CD4-positive, alpha-beta T cell (primary cell): Measurements from ENCODE around the gene C3orf70. TPM values are rescaled to one million over a fixed set of nuclear protein-coding genes. Genes with fewer than 3 reads are reported as not detected.

Experiments
- ATAC-seq: fragments of 200-7000 bp; cut with Tn5 transposase; one replicate; pipeline ENCODE4 v1.10.0; 2022; ENCODE audit warnings: mild to moderate bottlenecking; ENCODE audit not compliant: poor library complexity
- CTCF ChIA-PET: fragments of 350-600 bp; sonication (Branson Sonifier 250); formaldehyde crosslinking; loops from one replicate; lab custom pipeline; 2021; ENCODE audit warnings: antibody characterized with exemption, inconsistent platforms; lab: Charles Lee
- POLR2A ChIA-PET: fragments of 350-600 bp; sonication (Branson Sonifier 250); formaldehyde crosslinking; loops from one replicate; lab custom pipeline; 2021; ENCODE audit warnings: antibody characterized with exemption, inconsistent platforms; lab: Charles Lee
- DNase-seq, 14 experiments: peaks; one replicate each; pipeline ENCODE4 v3.0.0-alpha.2; 2013 to 2020; ENCODE audit warnings: mixed read lengths in 2 of 14
- H3K27ac ChIP-seq, 2 donors: one replicate each; pipeline versions ENCODE4 v1.5.1 to v1.7.0; 2013; ENCODE audit warnings: low read length in 2 of 2, low read depth in 1 of 2, mild to moderate bottlenecking in 1 of 2
- H3K27me3 ChIP-seq, 2 experiments: 1 replicate in 1 of 2; 2 replicates in 1 of 2; pipeline versions ENCODE4 v1.6.1 to v1.7.0; 2013; ENCODE audit warnings: low read length in 2 of 2, control low read depth in 1 of 2, mild to moderate bottlenecking in 1 of 2, moderate library complexity in 1 of 2; ENCODE audit not compliant: insufficient read depth in 2 of 2, control insufficient read depth in 1 of 2
- H3K36me3 ChIP-seq: one replicate; pipeline ENCODE4 v1.6.1; 2013; ENCODE audit warnings: low read length, control low read depth; ENCODE audit not compliant: insufficient read depth
- H3K4me1 ChIP-seq: one replicate; pipeline ENCODE4 v1.6.1; 2013; ENCODE audit warnings: low read length, control low read depth; ENCODE audit not compliant: insufficient read depth
- H3K4me3 ChIP-seq: one replicate; pipeline ENCODE4 v1.5.1; 2013; ENCODE audit warnings: mild to moderate bottlenecking, low read length, moderate library complexity
- H3K9me3 ChIP-seq, 2 experiments: 1 replicate in 1 of 2; 2 replicates in 1 of 2; pipeline versions ENCODE4 v1.6.1 to v1.7.0; 2013; ENCODE audit warnings: low read length in 2 of 2, mild to moderate bottlenecking in 2 of 2, control low read depth in 1 of 2, moderate library complexity in 1 of 2; ENCODE audit not compliant: control insufficient read depth in 1 of 2, insufficient read depth in 1 of 2
- H3K27ac Mint-ChIP-seq: one replicate; pipeline ENCODE4 v1.8.0; 2020; ENCODE audit warnings: mixed read lengths
- H3K27me3 Mint-ChIP-seq: one replicate; pipeline ENCODE4 v1.8.0; 2021; ENCODE audit warnings: mixed read lengths
- H3K36me3 Mint-ChIP-seq: one replicate; pipeline ENCODE4 v1.8.0; 2021; ENCODE audit warnings: low read depth, mixed read lengths
- H3K4me1 Mint-ChIP-seq: one replicate; pipeline ENCODE4 v1.8.0; 2021; ENCODE audit warnings: low read depth, mixed read lengths
- H3K4me3 Mint-ChIP-seq: one replicate; pipeline ENCODE4 v1.8.0; 2020; ENCODE audit warnings: mild to moderate bottlenecking, mixed read lengths
- H3K9me3 Mint-ChIP-seq: one replicate; pipeline ENCODE4 v1.8.0; 2020; ENCODE audit warnings: mixed read lengths
- CTCF ChIP-seq: fragments of 200-600 bp; IDR thresholded peaks from one replicate; pipeline ENCODE4 v1.8.0; 2022; ENCODE audit warnings: antibody characterized with exemption, mild to moderate bottlenecking
- intact Hi-C, 2 experiments: fragments of 100-400 bp; cut with DNase I in 1 of 2; cut with micrococcal nuclease in 1 of 2; formaldehyde crosslinking; loops; one replicate each; pipeline versions ENCODE4 v1.15.1 to v1.9.0; 2023 to 2025; cut with DNase I, micrococcal nuclease
- total RNA-seq, 174 experiments: library from RNA in 2 of 174; stranded (reverse) in 2 of 174; gene quantifications; one replicate each; pipeline ENCODE4 v1.2.3 and lab custom pipeline; 2021 to 2026

Gene C3orf70
- total RNA-seq, 2 experiments from 2014 or later: not detected

DNA sequence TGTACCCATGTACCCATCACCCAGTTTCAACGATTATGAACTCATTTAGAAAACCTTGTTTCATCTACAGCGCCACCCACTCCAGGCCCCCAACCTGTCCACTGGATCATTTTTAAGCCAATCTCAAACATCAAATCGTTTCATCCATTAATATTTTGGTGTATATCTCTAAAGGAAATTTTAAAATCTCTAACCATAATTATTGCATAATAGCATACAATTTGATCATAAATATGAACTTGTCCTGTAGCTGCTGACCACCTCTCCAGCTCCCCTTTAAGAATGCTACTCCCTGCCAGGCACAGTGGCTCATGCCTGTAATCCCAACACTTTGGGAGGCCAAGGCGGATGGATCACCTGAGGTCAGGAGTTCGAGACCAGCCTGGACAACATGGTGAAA is 2.8 kb upstream of the C3orf70 start:
- Histone ChIP-seq H3K4me3 (no peak overlapping the region), H3K27ac (no peak overlapping the region), H3K36me3 (no peaks in the 10 kb centered on the region), H3K9me3 (no peaks in the 10 kb centered on the region), H3K27me3 (peaks cover 21 to 30% of the 10 kb centered on the region in 2 experiments), H3K4me1 (peaks cover 9% of the 10 kb centered on the region)
- TF ChIP-seq CTCF: no peak
- CTCF ChIA-PET: no interaction called here
- Mint-ChIP-seq H3K9me3 (no peaks in the 10 kb centered on the region), H3K36me3 (no peaks in the 10 kb centered on the region), H3K4me1 (no peaks in the 10 kb centered on the region), H3K27ac (no peak overlapping the region), H3K27me3 (peaks cover 38% of the 10 kb centered on the region), H3K4me3 (no peak overlapping the region)
- ATAC-seq: no peak
- POLR2A ChIA-PET: no interaction called here
- no peak for DNase-seq
- intact Hi-C loops: no loop called here

DNA sequence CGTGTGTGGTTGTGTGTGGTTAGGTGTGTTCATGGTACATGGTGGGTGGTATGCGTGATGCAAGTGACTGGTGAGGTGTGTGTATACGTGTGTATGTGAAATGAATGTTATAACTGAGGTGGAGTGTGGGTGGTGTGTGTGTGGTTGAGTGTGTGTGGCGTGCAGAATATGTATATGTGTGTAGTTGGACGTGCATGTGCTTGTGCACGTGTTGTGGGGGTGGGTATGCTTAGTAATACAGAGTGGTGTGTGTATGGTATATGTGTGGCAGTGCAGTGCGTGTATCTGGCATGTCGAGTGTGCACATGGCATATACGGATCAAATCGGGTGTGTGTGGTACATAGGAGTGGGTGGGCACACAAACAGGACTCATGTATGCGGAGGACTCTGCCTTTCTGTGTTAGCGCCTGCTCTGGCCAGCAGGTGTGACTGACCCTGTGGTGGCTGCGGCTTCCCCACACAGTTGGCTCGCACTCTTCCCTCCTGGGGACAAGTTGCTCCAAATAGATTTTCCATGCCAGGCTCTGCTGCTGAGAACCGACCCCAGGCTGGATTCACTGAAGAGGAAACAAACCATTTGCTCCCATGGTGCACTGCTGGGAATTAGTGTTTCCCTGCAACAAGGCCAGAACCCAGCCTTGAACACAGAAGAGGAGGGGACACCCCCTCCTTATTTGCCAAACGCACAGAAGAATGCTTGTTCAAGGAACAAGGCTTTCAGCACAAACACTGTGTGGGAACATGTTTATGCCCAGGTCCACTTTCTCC is 1.2 kb upstream of the C3orf70 start:
- Histone ChIP-seq H3K27me3 (peaks cover 21 to 45% of the 10 kb centered on the region in 2 experiments), H3K4me3 (no peak overlapping the region), H3K36me3 (no peaks in the 10 kb centered on the region), H3K27ac (no peak overlapping the region), H3K4me1 (peaks cover 9% of the 10 kb centered on the region), H3K9me3 (no peaks in the 10 kb centered on the region)
- Mint-ChIP-seq H3K9me3 (no peaks in the 10 kb centered on the region), H3K36me3 (no peaks in the 10 kb centered on the region), H3K27ac (no peak overlapping the region), H3K4me1 (no peaks in the 10 kb centered on the region), H3K4me3 (no peak overlapping the region), H3K27me3 (peaks cover 48% of the 10 kb centered on the region)
- ChIA-PET CTCF (no interaction called here), POLR2A (no interaction called here)
- no peak for TF ChIP-seq CTCF
- ATAC-seq (no peak), DNase-seq (no peak)
- intact Hi-C loops: no loop called here

- Histone ChIP-seq H3K4me3 (peak overlapping the region; percentile 38), H3K9me3 (no peaks in the 10 kb centered on the region), H3K27me3 (peaks cover 21 to 53% of the 10 kb centered on the region in 2 experiments), H3K4me1 (peaks cover 9% of the 10 kb centered on the region), H3K27ac (no peak overlapping the region), H3K36me3 (no peaks in the 10 kb centered on the region)
- TF ChIP-seq CTCF: no peak
- Mint-ChIP-seq H3K4me3 (peak overlapping the region; percentile 81), H3K27me3 (peaks cover 43% of the 10 kb centered on the region), H3K9me3 (no peaks in the 10 kb centered on the region), H3K36me3 (no peaks in the 10 kb centered on the region), H3K27ac (no peak overlapping the region), H3K4me1 (no peaks in the 10 kb centered on the region)
- no peak for DNase-seq
- CTCF ChIA-PET: no interaction called here
- no peak for ATAC-seq
- POLR2A ChIA-PET: no interaction called here
- intact Hi-C loops: no loop called here
These were observed 411 bp upstream of the C3orf70 start for GRCh38 chr3:185153171-185153771.
